ENCODE data around the gene IPO13.

DNA sequence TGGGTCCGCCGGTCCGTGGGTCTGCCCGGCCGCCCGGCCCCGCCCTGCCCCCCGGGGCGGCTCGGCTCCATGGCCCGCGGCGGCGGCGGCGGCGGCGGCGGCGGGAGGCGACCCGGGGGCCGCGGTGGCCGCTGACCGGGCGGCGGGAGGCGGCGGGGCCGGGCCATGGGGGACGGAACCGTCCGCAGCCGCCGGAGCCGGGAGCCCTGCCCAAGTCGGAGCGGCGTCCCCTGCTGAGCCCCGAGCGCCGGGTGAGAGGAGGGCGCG lies 32.4 kb downstream of the IPO13 start:
- TF ChIP-seq CTCF (conservative IDR thresholded peaks at IDR 0.05) (no peak), EZH2 (IDR thresholded peaks at IDR 0.05; ENCODE audit: low read depth) (no peak)
